ENCODE measurements around the gene MUC21.

GRCh38 chr6:30979690-30980089 is 3.8 kb upstream of the MUC21 start:
- no peak for TF ChIP-seq POLR2A (IDR thresholded peaks at IDR 0.05; ENCODE audit: low read length)
- no peak for TF ChIP-seq GATA1 (IDR thresholded peaks at IDR 0.05; ENCODE audit: low read depth, low read length)

Measured in erythroblast (primary cell).